GM11168 (cell line): Measurements from ENCODE around the gene REEP3.
"Not testable (repeated sequence)": the region's sequence is repeated elsewhere in the genome, so short reads cannot be mapped to it uniquely, and the experiment has no call there.

ENCODE experiments used
- in situ Hi-C: fragments of 300-500 bp; cut with MboI; formaldehyde crosslinking; loops from one replicate; pipeline ENCODE4 v1.12.0; 2022; ENCODE audit warnings: low sequenced_read_pairs; ENCODE audit not compliant: unreplicated experiment

The REEP3 gene

DNA sequence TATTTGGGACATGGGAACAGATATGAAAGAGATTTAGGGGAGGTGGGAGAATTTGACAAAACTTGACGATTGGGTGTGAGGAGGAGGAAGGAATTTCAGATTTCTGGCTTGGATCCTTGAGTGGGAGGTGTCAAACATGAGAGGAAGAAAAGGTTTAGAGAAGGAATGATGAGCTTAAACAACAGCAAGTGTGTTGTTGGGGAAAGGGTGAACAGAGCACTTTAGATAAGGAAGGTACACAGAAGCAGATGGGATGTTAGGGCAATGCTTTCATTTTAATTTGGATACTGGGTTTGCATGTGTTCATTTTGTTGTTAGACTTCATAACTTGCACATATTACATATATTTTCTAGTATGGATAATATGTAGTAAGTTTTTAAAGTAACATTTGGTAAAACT lies 23.2 kb downstream of the REEP3 start:
- in situ Hi-C loops, result no loop called here

DNA sequence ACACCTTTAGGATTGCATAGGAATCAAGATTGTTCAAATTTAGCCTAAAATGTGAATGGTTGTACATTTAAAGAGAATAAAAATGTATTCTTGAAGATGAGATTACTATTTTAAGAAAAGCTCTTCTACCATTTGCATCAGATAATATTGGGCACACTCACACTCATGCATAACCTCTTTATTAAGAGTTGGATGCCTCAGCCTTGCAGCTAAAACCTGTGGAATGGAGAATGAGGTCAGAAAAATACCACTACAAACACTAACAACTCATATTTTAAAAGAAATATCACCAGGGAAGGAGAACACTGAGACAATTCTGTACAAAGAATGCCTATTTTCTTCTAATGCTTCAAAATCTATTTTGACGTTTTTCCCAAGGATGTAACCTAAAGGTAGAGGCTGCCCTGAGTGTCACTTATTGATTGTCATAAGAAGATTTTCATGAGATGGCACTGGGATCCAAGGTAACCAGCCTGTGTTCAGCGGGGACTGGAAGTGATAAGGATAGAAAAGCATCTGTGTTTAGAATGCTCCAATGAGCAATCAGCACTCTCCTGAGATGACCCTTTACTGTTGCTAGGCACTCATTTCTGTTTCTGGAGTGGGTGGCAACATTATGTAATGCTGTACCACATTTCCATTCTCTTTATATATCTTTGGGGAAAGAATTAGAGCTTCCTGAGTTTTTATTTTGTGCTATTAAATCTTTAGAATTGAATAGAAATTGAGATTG lies 26.6 kb downstream of the REEP3 start:
- in situ Hi-C loops, result no loop called here

DNA sequence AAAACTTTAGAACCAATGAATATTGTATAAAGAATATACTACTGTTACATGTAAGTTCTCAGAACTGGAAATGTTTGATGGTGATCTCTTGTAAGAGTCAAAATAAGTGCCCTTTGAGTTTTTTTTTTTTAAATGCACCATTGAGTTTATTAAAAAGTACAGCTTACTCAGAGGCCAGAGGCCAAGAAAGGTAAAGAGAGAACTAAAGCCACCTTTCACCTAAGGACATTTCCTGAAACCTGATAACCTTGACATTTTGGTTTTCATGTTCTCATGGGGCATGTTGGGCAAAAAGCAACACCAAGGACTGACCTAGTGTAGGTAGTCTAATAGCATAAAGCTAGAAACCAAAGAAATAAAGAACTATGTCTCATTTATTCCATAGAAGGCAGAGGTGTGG lies 27.7 kb downstream of the REEP3 start:
- in situ Hi-C loops, result no loop called here

DNA sequence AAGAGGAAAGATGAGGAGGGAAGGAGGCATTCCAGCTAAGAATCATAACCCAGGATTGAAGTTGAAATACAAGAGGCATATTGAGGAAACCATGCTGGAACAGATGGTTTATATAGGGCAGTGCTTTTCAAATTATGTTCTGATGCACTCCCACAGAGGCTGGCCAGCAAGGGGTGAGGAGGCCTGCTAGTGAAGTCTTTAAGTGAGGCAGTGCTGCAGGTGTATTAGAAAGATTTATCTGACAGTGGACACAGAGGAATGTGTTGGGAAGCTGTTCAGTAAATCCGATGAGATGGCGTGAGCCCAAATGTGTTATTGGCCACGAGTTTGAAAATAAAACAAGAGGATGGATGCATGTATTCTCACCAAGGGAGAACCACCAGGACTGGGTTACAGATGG lies 28.6 kb downstream of the REEP3 start:
- in situ Hi-C loops, result no loop called here

DNA sequence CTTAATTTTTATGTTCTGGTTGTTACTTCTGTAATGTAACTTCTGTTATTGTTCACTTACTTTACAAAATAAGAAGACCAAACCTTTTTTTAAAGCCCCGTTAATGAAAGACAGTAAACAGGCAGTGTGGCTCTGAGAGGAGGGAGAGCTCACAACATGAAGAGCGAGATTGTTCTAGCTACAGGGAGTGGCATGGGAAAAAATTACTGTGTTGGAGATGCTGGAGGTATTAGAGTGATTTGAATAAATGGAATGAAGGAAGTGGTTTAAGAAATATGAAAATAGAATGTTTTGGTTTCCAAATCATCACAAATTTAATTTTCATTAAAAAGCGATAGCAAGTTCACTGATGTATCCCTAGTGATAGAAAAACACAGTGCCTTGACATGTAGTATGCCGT lies 31.8 kb downstream of the REEP3 start:
- in situ Hi-C loops, result no loop called here

DNA sequence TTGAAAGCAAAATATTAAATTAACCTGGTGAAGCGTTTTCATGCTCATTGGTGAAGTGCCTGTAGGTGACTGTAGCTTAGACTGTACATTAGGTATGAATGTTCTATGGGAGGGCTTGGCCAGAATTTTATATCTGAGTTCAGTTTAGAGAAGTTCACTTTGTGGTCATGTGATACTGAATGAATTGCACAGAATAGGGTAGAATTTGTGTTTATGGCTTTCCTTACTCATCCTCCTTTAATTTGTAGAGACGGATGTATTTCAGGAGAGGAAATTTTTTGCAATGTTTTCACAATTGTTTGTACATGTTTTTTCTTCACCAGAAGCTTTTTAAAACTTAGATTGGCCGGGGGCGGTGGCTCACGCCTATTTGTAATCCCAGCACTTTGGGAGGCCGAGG lies 32.3 kb downstream of the REEP3 start:
- in situ Hi-C loops, result no loop called here

DNA sequence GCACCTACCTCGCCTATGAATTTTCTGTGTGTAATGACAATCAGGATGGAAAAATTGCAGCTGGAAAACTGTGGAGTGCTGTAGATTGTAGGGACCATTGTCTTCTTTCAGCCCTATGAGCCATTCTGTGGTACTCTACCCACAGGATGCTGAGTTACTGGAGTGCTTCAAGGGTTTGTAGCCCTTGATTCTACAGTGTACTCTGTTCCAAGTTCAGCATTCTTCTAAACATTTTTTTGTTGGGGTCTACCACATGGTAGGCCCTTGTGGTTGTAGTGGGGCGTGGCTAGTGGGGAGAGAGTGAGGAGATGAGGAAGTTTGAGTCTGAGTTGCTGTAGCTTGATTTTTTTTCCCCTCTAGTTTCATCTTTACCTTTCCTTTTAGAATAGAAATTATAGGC lies 33.5 kb downstream of the REEP3 start:
- in situ Hi-C loops, result no loop called here

DNA sequence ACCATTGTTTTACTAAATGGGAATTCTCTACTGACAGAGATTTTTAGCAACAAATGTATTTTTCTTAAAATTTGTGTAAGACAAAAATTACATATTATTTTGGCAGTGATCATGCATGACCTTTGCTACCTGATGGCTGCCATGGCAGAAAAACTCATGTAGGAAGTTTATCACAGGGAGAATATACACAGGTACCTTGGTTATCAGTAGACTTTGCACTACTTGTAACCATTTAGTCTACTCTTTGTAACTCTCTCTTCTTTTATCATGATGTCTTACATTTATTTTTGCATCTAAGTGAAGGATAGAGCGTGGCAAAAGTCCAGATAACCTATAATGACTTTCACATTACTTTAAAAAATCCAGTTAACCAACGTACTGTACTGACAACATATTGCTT lies 34.1 kb downstream of the REEP3 start:
- in situ Hi-C loops, result no loop called here

DNA sequence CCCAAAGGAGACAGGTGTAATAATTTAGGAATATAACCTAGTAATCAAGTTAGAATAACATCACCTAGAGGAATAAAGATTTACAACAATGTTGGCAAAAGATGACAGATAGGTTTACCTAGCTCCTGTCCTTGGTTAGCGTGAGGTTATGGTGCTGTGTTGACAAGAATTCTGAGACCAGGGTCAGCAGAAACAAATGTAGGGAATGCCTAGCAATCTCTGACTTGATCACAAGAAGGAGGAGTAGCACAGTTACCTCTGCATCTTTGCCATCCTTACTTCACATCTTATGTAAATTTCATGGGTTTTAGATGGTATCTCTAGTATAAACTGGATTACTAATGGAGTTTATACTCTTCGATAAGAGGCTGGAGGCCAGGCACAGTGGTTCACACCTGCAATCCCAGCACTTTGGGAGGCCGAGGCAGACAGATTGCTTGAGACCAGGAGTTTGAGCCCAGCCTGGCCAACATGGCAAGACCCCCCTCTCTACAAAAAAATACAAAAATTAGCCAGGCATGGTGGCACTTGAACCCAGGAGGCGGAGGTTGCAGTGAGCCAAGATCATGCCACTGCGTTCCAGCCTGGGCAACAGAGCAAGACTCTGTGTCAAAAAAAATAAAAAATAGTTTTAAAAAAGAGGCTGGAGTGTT lies 37.1 kb downstream of the REEP3 start:
- in situ Hi-C loops, result no loop called here

DNA sequence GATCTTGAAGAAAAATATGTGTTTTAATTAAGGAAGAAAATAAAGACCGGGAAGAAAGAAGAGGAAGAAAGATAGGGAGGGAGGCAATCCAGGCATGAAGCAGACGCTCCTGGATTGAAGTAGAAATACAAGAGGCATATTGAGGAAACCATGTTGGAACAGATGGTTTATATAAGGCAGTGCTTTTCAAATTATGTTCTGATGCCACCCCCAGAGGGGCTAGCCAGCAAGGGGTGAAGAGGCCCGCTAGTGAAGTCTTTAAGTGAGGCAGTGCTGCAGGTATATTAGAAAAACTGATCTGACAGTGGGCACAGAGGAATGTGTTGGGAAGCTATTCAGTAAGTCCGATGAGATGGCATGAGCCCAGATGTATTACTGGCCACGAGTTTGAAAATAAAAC lies 40.1 kb downstream of the REEP3 start:
- in situ Hi-C loops, result no loop called here

DNA sequence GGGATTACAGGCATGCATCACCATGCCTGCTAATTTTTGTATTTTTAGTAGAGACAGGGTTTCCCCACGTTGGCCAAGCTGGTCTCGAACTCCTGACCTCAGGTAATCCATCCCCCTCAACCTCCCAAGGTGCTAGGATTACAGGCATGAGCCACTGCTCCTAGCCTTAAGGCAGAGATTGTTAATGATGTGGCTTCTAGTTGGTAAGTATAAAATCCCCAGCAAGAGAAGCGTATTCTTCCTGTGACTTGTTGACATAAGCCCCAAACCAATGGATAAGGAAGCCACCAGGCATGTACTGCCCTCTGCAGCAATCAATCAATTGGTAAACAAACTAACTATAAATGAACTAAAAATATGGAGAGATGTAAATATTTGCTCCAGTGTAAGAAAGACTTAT lies 41.2 kb downstream of the REEP3 start:
- in situ Hi-C loops, result no loop called here

DNA sequence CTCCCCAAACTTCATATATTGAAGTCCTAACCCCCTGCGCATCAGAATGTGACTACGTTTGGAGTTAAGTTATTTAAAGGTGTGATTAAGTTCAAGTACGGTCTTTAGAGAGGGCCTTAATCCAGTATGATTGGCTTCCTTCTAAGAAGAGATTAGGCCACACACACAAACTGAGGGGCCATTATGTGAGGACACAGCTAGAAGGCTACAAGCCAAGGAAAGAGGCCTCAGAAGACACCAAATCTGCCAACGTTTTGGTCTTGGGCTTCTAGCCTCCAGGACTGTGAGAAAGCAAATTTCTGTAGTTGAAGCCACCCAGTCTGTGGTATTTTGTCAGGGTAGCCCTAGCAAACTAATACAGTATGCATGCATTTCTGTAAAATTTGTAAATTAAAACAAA lies 41.7 kb downstream of the REEP3 start:
- in situ Hi-C loops, result no loop called here

DNA sequence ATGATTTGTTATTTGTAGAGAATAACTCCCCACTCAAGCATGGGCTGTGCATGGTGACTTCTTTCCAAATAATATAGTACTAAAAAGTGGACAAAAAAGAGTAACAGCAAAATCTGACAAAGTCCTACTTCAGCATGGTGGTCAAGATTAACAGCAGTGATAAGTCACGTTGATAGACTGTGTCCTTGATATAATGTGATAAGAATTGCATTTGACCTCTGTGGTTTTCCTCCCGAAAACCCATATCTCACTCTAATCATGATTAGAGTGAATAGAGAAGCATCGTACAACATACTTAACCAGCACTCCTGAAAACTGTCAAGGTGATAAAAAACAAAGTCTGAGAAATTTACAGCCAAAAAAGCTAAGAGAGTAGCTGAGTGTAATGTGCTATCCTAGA lies 42.4 kb downstream of the REEP3 start:
- in situ Hi-C loops, result no loop called here

DNA sequence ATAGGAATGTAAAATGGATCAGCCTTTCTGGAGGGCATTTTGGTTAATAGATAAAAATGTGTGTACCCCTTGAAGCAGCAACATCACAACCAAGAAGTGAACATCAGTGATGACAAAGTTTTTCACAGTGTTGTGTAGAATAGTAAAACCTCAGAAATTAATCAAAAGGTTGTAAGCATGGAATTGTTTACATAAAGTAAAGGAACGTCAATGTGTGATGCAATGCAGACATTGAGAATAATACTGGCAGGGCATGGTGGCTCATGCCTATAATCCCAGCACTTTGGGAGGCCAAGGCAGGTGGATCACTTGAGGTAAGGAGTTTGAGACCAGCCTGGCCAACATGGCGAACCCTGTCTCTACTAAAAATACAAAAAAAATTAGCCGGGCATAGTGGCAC lies 43.5 kb downstream of the REEP3 start:
- in situ Hi-C loops, result not testable (repeated sequence)

DNA sequence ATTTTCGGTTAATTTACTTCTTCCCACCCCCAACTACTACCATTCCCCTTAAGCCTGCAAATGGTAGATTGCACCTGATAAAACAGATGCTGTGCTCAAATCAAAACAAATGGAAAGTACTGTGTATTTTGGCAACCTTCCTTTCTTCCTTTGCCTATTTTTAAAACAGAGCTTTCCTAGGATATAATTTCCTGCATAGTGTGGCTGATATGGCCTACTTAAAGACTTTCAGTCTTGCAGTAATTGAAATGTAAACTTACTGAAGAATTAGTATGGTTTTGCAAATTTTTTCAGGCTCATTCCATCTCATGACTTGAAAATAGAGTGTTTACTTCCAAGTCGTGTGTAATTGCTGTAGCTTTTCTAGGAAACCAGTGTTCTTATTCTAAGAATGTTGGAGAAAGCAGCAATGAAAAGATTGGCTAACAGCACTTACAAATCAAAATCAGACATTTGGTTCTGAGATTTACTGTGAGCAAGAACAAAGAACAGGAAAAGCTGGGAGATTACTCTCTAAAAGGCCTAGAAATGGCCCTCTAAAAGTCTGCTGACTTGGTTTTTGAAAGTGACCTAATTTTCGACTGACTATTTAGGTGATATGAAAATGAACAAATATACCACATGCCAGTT lies 52.0 kb downstream of the REEP3 start:
- in situ Hi-C loops, result no loop called here

DNA sequence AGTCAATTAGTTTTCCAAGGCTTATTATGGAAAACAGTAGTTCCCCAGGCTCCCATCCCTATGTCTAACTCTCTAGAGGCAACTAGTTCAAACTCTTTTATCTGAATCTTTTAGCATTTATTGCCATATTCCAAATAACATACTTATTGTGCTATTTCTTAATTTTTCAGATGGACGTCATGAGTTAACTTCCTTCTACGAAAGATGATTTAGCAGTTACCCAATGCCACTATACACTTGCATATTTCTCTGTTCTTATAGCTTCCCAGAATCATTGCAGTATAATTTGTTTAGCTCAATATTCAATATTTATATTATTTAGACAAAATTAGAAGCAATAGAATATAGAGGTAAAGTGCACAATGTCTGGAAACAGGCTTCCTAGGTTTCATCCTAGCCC lies 52.8 kb downstream of the REEP3 start:
- in situ Hi-C loops, result no loop called here

DNA sequence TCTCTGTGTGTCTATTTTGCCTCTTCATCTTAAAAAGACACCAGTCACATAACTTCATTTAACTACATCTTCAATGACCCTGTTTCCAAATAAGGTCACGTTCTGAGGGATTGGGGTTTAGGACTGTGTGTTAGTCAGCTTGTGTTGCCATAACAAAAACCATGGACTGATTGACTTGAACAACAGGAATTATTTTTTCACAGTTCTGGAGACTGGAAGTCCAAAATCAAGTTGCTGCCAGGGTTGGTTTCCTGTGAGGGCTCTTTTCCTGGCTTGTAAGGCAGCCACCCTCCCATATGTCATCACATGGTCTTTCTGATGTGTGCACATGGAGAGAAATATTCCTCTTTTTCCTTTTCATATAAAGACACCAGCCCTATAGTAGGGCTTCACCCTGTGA lies 55.3 kb downstream of the REEP3 start:
- in situ Hi-C loops, result no loop called here

DNA sequence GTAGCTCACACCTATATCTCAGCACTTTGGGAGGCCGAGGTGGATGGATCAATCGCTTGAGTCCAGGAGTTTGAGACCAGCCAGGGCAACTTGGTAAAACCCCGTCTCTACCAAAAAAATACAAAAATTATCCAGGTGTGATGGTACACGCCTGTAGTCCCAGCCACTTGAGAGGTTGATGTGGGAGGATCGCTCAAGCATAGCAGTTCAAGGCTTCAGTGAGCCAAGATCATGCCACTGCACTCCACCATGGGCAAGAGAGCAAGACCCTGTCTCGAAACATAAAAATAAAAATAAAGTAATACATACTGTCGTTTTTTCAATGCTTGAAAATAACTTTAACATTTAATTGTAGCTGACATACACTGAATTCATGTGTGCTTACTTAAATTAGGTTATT lies 57.3 kb downstream of the REEP3 start:
- in situ Hi-C loops, result no loop called here

DNA sequence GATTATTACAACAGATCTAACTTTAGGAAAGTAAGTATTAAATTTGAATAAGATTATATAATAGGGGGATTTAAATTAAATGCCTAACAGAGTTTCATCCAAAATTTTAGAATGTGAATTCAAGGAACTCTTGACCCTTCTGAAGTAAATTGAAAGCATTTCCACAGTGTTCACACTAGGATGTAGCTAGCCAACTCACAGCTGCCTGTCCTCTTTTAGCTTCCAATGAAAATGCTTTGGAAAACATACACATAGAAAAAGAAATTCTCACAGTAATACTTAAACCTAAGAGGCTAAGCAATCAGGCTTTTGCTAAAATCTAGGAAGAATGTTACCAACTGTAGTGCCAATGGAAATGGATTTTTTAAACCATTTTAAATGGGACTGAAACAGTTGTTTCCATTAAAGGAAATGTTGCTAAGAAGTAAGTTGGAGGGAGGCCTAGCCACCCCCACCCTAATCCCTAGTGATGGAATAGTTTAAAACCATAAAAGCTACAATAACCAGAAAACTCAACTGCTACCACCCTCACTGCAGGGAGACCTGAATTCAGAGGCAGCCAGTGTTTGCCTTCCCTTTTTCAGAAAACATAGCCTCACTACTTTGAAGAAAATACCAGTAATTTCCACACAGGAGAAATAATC lies 58.3 kb downstream of the REEP3 start:
- in situ Hi-C loops, result no loop called here

DNA sequence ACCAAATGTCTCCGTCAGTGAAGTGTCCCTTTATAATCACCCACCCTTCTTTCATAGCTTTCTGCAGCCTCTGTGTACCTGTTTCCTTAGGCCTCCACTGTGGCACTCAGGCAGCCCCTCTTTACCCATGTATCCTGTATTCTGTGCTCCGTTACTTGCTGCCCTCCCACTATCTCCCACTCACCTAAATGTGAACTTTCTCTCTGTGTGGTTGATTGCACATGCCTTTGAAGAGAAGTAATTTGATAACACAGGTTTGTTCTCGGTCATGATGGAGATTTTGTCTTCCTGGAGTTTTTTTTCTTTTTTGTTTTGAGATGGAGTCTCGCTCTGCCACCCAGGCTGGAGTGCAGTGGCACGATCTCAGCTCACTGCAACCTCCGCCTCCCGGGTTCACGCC lies 61.5 kb downstream of the REEP3 start:
- in situ Hi-C loops, result no loop called here

DNA sequence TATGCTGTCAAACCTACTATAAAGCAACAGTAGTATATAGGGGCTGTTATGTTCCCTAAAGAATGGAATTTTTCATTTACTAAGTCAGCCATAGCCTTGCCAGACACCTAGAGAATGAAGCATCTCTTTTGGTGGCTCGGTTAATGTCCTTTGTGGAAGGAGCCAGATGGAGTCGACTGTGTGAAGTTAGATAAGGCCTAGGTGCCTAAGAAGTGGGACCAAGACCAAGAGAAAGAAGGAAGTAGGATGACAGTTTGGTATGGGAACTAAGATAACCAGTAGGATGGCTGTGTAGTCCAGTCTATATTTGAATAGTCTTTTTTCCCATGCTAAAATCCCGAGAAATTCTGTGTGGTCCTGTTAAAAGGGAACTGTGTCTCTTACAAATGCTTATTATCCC lies 62.2 kb downstream of the REEP3 start:
- in situ Hi-C loops, result no loop called here
